Fibroblast of lung (primary cell): Measurements from ENCODE around the gene AP1S2. TPM values are rescaled to one million over a fixed set of nuclear protein-coding genes. Genes with fewer than 3 reads are reported as not detected.
A peak's percentile ranks its signal among the peaks of the same experiment; 100 is the strongest.

Experiments used
- DNase-seq, 2 donors: peaks; one replicate each; pipeline versions ENCODE4 v3.0.0 to v3.0.0-alpha.2; 2010; ENCODE audit warnings: low read depth in 2 of 2
- H2AFZ ChIP-seq: 2 replicates; pipeline ENCODE4 v1.5.1; 2012; ENCODE audit warnings: low read length, control low read depth, inconsistent platforms
- H3K27ac ChIP-seq: 2 replicates; pipeline ENCODE4 v1.5.1; 2011; ENCODE audit warnings: low read length, control low read depth; ENCODE audit not compliant: insufficient read depth
- H3K27me3 ChIP-seq: 2 replicates; pipeline ENCODE4 v1.5.1; 2011; ENCODE audit warnings: mild to moderate bottlenecking, low read length; ENCODE audit not compliant: control insufficient read depth, insufficient read depth
- H3K36me3 ChIP-seq: 2 replicates; pipeline ENCODE4 v1.5.1; 2011; ENCODE audit warnings: low read length; ENCODE audit not compliant: control insufficient read depth, insufficient read depth
- H3K4me1 ChIP-seq: 2 replicates; pipeline ENCODE4 v1.5.1; 2011; ENCODE audit warnings: low read length; ENCODE audit not compliant: control insufficient read depth, insufficient read depth; ENCODE audit errors: extremely low read depth
- H3K4me2 ChIP-seq: 2 replicates; pipeline ENCODE4 v1.5.1; 2011; ENCODE audit warnings: low read length, control low read depth; ENCODE audit not compliant: insufficient read depth; ENCODE audit errors: extremely low read depth
- H3K4me3 ChIP-seq, 4 experiments: fragments of 200-600 bp in 1 of 4; sonication (generic) in 1 of 4; replicated peaks in 1 of 4; 2 replicates each; pipeline ENCODE4 v1.5.1; 2011 to 2016; ENCODE audit warnings: low read length in 4 of 4, low read depth in 3 of 4, mild to moderate bottlenecking in 3 of 4, control low read depth in 2 of 4, inconsistent platforms in 1 of 4, mixed read lengths in 1 of 4; ENCODE audit not compliant: insufficient read depth in 1 of 4; ENCODE audit errors: control extremely low read depth in 1 of 4
- H3K79me2 ChIP-seq: 2 replicates; pipeline ENCODE4 v1.5.1; 2012; ENCODE audit warnings: mild to moderate bottlenecking, low read length, inconsistent platforms; ENCODE audit not compliant: control insufficient read depth, insufficient read depth
- H3K9ac ChIP-seq: 2 replicates; pipeline ENCODE4 v1.5.1; 2011; ENCODE audit warnings: mild to moderate bottlenecking, low read length, control low read depth; ENCODE audit not compliant: insufficient read depth
- H3K9me3 ChIP-seq: 2 replicates; pipeline ENCODE4 v1.5.1; 2012; ENCODE audit warnings: low read depth, low read length; ENCODE audit not compliant: control insufficient read depth, insufficient read depth
- H4K20me1 ChIP-seq: 2 replicates; pipeline ENCODE4 v1.5.1; 2011; ENCODE audit warnings: low read length; ENCODE audit not compliant: control insufficient read depth, insufficient read depth; ENCODE audit errors: extremely low read depth
- CTCF ChIP-seq, 2 donors: IDR thresholded peaks in 1 of 2; conservative IDR thresholded peaks in 1 of 2; 1 replicate in 1 of 2; 2 replicates in 1 of 2; pipeline ENCODE4 v1.5.1; 2011 to 2012; ENCODE audit warnings: low read length in 2 of 2, control low read depth in 1 of 2, inconsistent platforms in 1 of 2, low read depth in 1 of 2, mild to moderate bottlenecking in 1 of 2
- EZH2 ChIP-seq: IDR thresholded peaks from 2 replicates; pipeline ENCODE4 v1.5.1; 2012; ENCODE audit warnings: low read length, control low read depth, mild to moderate bottlenecking; ENCODE audit errors: missing control alignments
- polyA plus RNA-seq, 2 donors: library from polyadenylated mRNA; depleted of rRNA in 1 of 2; stranded (reverse) in 1 of 2; unstranded in 1 of 2; fragments of >200 nt; gene quantifications; 2 replicates each; pipeline ENCODE4 v1.2.1, GENCODE V29; 2011 to 2012; ENCODE audit warnings: missing spikeins in 1 of 2
- total RNA-seq: library from RNA; depleted of rRNA; stranded (reverse); fragments of >200 nt; gene quantifications from 2 replicates; pipeline ENCODE4 v1.2.1, GENCODE V29; 2014

The AP1S2 gene
- total and polyA plus RNA-seq, 2 donors (not counting 1 experiment from before 2014, with no cell fraction given): 71.8 to 85.4 TPM

- H3K27ac ChIP-seq: no peak overlapping the region
- no peak overlapping the region for H2AFZ ChIP-seq
- no peaks in the 10 kb centered on the region for H4K20me1 ChIP-seq
- no peaks in the 10 kb centered on the region for H3K4me1 ChIP-seq
- H3K4me3 ChIP-seq: no peak overlapping the region
- TF ChIP-seq EZH2: no peak
- no peak for TF ChIP-seq CTCF (conservative IDR thresholded peaks at IDR 0.05 in 1 of 2, IDR thresholded peaks at IDR 0.05 in 1 of 2; ENCODE audit: low read depth in 1 of 2, low read length in 2 of 2)
- H3K36me3 ChIP-seq: peaks cover 2% of the 10 kb centered on the region
- H3K9me3 ChIP-seq: no peaks in the 10 kb centered on the region
- no peak for DNase-seq
- no peaks in the 10 kb centered on the region for H3K27me3 ChIP-seq
- no peak overlapping the region for H3K4me2 ChIP-seq
- peaks cover under 1% of the 10 kb centered on the region for H3K79me2 ChIP-seq
- no peak overlapping the region for H3K9ac ChIP-seq
These were observed 12.6 kb downstream of the AP1S2 start for GRCh38 chrX:15841853-15842516.

DNA sequence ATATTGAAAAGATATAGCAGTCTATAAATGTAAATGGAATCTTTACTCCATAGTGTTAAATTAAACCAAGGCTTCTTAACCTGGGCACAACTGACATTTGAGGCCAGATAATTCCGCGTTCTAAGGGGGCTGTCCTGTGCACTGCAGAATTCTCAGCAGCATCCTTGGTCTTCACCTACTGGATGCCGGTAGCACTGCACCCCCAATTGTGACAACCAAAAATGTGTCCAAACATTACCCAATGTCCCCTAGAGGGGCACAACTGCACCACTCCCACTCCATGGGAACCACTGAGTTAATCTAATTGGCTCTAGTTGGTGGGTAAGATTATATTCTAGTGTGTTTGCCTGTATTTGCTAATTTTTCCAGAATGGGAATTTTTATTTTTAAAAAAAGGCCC, 16.6 kb downstream of the AP1S2 start:
- no peaks in the 10 kb centered on the region for H4K20me1 ChIP-seq
- no peaks in the 10 kb centered on the region for H3K4me1 ChIP-seq
- H3K9me3 ChIP-seq: no peaks in the 10 kb centered on the region
- no peaks in the 10 kb centered on the region for H3K79me2 ChIP-seq
- no peak overlapping the region for H3K27ac ChIP-seq
- no peaks in the 10 kb centered on the region for H3K27me3 ChIP-seq
- no peak for DNase-seq
- no peak overlapping the region for H2AFZ ChIP-seq
- H3K4me3 ChIP-seq: no peak overlapping the region
- TF ChIP-seq EZH2: no peak
- TF ChIP-seq CTCF (conservative IDR thresholded peaks at IDR 0.05 in 1 of 2, IDR thresholded peaks at IDR 0.05 in 1 of 2; ENCODE audit: low read depth in 1 of 2, low read length in 2 of 2): peak in 1 of 2 donors; percentile 13
- H3K36me3 ChIP-seq: no peaks in the 10 kb centered on the region
- no peak overlapping the region for H3K9ac ChIP-seq
- no peak overlapping the region for H3K4me2 ChIP-seq

DNA sequence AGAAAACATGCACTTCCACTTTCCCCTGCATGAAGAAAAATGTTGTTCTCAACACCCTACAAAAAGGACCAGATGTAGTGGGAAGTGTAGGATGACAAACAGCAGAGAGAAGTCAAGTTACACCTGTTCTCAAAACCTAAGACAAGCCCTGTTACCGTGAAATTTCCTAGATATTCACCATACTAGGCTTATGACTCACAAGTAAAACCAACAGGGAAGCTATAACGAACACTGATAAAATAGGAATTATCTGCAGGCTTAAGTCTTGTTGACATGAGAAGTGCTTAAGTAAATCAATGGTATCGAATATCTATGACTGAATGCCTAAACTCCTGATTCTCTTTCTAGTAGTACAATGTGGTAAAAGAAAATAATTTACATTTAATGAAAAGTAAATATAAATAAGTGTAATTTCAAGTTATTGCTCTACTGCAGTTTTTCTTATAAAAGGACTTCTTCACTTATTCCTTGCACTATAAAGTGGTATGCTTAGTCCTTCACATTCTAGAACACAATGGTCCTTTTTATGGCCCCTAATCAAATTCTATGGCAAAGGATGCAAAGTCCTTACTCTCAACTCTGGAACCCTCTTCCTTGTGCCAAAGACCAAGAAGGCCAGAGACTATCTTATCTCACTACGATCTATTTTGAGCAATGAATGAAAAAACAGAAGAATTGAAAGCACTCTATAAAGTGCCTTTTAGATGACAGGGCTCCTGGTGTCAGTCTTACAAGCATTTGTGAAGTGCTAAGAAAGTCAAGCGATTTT, 19.6 kb downstream of the AP1S2 start:
- TF ChIP-seq CTCF (conservative IDR thresholded peaks at IDR 0.05 in 1 of 2, IDR thresholded peaks at IDR 0.05 in 1 of 2; ENCODE audit: low read depth in 1 of 2, low read length in 2 of 2): no peak
- no peak for TF ChIP-seq EZH2
- no peak overlapping the region for H3K27ac ChIP-seq
- H4K20me1 ChIP-seq: no peaks in the 10 kb centered on the region
- H3K9me3 ChIP-seq: no peaks in the 10 kb centered on the region
- H3K27me3 ChIP-seq: no peaks in the 10 kb centered on the region
- no peaks in the 10 kb centered on the region for H3K79me2 ChIP-seq
- no peaks in the 10 kb centered on the region for H3K36me3 ChIP-seq
- DNase-seq: peak in 1 of 2 donors; percentile 50
- no peaks in the 10 kb centered on the region for H3K4me1 ChIP-seq
- H3K4me2 ChIP-seq: no peak overlapping the region
- H3K4me3 ChIP-seq: no peak overlapping the region
- H3K9ac ChIP-seq: no peak overlapping the region
- H2AFZ ChIP-seq: no peak overlapping the region
